22Rv1 (cell line): ENCODE measurements around the gene MAP1LC3B2.

Experiments
- ZFX ChIP-seq: fragments of 450-650 bp; IDR thresholded peaks from 2 replicates; pipeline ENCODE4 v1.6.1; 2017; ENCODE audit warnings: antibody characterized with exemption, borderline replicate concordance
- TF ChIP-seq, protein P1 (sequence below): fragments of 450-650 bp; IDR thresholded peaks from 2 replicates; pipeline ENCODE4 v1.5.1; 2017; ENCODE audit warnings: mild to moderate bottlenecking

DNA sequence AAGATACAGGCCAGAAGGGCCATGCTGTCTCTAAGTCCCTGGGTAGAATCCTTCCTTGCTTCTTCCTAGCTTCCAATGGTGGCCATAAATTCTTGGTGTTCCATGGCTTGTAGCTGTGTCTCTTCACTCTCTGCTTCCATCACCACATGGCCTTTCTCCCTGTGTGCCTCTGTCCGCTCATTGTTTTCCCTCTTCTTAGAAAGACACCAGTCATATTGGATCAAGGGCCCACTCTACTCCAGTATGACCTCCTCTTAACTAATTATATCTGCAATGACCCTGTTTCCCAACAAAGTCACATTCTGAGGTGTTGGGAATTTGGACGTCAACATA lies 7.6 kb upstream of the MAP1LC3B2 start:
- TF ChIP-seq, protein P1, sequence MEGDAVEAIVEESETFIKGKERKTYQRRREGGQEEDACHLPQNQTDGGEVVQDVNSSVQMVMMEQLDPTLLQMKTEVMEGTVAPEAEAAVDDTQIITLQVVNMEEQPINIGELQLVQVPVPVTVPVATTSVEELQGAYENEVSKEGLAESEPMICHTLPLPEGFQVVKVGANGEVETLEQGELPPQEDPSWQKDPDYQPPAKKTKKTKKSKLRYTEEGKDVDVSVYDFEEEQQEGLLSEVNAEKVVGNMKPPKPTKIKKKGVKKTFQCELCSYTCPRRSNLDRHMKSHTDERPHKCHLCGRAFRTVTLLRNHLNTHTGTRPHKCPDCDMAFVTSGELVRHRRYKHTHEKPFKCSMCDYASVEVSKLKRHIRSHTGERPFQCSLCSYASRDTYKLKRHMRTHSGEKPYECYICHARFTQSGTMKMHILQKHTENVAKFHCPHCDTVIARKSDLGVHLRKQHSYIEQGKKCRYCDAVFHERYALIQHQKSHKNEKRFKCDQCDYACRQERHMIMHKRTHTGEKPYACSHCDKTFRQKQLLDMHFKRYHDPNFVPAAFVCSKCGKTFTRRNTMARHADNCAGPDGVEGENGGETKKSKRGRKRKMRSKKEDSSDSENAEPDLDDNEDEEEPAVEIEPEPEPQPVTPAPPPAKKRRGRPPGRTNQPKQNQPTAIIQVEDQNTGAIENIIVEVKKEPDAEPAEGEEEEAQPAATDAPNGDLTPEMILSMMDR, result no peak
- TF ChIP-seq ZFX, result no peak
